ENCODE results near the gene KRTAP2-2.
A peak's percentile ranks its signal among the peaks of the same experiment; 100 is the strongest.
"Not testable (repeated sequence)": the region's sequence is repeated elsewhere in the genome, so short reads cannot be mapped to it uniquely, and the experiment has no call there.

Gene KRTAP2-2, protein sequence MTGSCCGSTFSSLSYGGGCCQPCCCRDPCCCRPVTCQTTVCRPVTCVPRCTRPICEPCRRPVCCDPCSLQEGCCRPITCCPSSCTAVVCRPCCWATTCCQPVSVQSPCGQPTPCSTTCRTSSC

GRCh38 chr17:41055130-41055529 lies at the start of gene KRTAP2-2:
KRTAP2-2 (minus strand) TSS chr17:41055230; CDS start chr17:41055211, 19 bp downstream.
- DNase-seq (ENCODE audit: extremely low spot score, insufficient read length, low read depth); FAIRE-seq: not testable (repeated sequence)

DNA sequence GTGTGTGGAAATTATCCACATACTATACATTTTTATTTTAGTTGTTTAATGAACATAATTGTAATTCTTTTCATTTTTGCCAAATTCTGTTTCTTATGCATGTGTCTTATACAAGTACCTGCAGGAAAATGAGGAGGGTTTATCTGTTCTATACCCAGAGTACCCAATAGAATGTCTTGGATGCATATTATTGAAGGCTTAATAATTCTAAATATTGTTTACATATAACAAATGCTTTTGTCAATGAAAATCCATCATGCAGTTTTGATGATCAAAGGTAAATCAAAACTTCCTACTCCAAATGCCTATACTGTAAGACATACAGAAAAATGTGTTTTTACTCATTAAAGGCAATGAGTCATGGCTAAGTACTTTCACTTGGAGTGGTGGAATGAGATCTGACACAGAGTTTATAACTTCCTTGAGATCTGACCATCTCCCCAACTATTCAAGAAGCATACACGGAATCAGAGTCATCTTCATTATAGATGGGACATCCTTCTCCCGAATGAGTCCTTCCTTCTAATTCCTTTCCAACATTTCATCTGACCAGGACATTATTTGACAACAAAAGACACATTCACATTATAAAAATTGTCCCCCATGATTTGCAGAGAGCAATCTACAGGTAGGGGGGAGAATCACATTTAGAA lies 49.5 kb upstream of the KRTAP2-2 start:
- DNase-seq (ENCODE audit: extremely low spot score, insufficient read length, low read depth), result not testable (repeated sequence)
- peak; percentile 12 for FAIRE-seq

- DNase-seq (ENCODE audit: extremely low spot score, insufficient read length, low read depth) (no peak), FAIRE-seq (no peak)
Observed at GRCh38 chr17:41103896-41104295, 48.9 kb upstream of the KRTAP2-2 start.

DNA sequence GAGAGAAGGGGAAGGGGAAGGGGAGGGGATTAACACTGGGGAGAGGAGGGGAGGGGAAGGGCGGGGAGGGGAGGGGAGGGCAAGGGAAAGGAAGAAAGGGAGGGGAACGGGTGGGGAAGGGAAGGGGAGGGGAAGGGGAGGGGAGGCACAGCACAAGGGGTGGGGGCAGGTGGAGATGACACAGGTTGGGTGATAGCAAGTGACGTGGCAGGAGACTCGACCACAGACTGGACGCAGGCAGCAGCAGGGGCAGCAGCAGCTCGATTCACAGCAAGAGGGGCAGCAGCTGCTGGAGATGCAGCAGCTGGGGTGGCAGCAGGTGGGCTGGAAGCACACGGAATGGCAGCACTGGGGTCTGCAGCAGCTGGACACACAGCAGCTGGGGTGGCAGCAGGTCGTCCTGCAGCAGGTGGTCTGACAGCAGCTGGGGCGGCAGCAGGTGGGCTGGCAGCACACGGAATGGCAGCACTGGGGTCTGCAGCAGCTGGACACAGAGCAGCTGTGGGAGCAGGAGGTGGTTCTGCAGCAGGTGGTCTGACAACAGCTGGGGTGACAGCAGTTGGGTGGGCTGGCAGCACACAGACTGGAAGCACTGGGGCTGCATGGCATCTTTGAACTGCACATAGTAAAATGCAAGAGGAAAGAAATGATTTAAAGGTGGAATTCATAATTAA lies 46.7 kb upstream of the KRTAP2-2 start, which contains the start of gene KRTAP4-16:
Gene KRTAP4-16, minus strand, starts transcription at position 624 of the 674 bp plus-strand sequence. Its CDS starts 0 bp downstream, at position 624.
- DNase-seq (ENCODE audit: extremely low spot score, insufficient read length, low read depth), result no peak

GRCh38 chr17:41099682-41100480 lies 44.9 kb upstream of the KRTAP2-2 start:
- not testable (repeated sequence) for DNase-seq (ENCODE audit: extremely low spot score, insufficient read length, low read depth); FAIRE-seq

More for the DNA sequence above, 46.7 kb upstream of the KRTAP2-2 start, which contains the start of gene KRTAP4-16:
- FAIRE-seq, result no peak

DNA sequence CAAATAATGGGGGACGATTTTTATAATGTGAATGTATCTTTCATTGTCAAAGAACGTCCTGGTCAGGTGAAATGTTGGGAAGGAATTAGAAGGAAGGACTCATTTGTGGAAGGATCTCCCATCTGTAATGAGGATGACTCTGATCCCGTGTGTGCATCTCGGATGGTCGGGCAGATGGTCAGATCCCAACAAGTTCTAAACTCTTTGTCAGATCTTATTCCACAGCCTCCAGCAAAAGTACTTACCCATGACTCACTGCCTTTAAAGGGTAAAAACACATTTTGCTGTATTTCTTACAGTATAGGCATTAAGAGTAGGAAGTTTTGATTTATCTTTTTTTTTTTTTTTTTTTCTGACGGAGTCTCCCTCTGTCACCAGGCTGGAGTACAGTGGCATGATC lies 43.5 kb upstream of the KRTAP2-2 start:
- no peak for FAIRE-seq
- DNase-seq (ENCODE audit: extremely low spot score, insufficient read length, low read depth), result no peak

DNA sequence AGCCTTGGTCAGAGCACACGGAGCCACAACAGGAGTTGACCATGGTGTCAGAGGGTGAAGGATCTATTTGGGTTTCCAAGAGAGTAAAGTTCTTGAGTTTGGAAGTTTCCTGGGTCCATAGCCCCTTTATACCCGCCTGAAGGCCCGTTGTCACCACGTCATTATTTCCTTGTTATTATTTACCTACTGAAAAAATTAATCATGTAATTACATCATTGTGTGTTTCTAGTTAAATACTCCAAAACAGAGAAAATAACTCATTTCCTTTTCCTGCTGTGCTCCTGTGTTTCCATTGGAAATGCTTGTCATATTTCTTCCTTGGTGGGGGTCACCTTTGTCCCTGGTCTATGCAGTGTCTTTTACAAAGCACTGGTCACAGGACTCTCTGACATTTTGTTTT lies 43.0 kb upstream of the KRTAP2-2 start, which contains the start of gene KRTAP4-8:
Gene KRTAP4-8, minus strand, starts transcription at position 101 of the 400 bp plus-strand sequence. Its CDS starts 58 bp downstream, at position 43.
- FAIRE-seq (no peak), DNase-seq (ENCODE audit: extremely low spot score, insufficient read length, low read depth) (no peak)

DNA sequence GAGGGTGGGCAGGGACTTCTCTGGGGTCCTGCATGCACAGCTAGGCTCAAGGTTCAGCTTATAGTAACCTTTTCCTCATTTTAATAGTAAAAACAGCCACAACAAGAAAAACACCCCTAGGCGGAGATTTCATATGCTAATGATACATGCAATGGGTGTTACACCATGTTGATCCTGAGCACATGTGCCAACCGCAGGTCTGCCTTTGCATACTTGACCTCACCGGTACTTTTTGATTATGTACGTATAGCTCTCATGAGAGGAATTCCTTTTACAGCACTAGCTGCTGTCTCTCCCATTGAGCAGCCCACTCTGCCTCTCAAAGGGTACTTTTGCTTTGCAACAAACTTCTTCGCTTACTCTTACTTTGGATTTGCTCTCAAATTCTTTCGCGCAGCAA lies 41.0 kb upstream of the KRTAP2-2 start:
- FAIRE-seq (no peak), DNase-seq (ENCODE audit: extremely low spot score, insufficient read length, low read depth) (no peak)

DNA sequence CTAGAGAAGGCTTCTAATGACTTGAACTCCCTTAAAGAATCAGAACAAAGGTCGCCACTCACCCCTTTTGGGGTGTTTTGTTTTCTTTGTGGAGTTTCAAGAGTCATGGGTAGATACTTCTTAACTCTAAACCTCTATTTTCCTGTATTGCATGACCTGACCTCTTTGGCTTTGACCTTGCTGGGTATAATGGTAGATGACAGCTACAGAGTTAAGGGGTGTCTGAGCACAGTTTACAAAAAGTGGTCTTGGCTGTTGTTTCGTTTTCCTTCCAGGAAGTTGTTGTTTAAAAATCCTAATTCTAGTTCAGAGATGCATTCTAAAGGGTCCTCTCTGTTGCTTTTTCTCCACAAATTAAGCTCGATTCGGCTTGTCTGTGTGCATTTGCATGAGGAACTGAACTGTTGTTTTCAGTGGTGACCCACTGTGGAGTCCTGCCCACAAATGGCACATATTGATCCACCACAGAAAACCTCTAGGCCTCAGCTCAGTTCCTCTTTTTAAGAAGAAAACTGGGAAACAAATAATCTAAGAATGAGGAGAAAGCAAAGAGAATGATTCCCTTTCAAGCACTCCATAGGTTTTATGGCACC lies 33.8 kb upstream of the KRTAP2-2 start:
- not testable (repeated sequence) for DNase-seq (ENCODE audit: extremely low spot score, insufficient read length, low read depth)
- FAIRE-seq, result peak; percentile 38

DNA sequence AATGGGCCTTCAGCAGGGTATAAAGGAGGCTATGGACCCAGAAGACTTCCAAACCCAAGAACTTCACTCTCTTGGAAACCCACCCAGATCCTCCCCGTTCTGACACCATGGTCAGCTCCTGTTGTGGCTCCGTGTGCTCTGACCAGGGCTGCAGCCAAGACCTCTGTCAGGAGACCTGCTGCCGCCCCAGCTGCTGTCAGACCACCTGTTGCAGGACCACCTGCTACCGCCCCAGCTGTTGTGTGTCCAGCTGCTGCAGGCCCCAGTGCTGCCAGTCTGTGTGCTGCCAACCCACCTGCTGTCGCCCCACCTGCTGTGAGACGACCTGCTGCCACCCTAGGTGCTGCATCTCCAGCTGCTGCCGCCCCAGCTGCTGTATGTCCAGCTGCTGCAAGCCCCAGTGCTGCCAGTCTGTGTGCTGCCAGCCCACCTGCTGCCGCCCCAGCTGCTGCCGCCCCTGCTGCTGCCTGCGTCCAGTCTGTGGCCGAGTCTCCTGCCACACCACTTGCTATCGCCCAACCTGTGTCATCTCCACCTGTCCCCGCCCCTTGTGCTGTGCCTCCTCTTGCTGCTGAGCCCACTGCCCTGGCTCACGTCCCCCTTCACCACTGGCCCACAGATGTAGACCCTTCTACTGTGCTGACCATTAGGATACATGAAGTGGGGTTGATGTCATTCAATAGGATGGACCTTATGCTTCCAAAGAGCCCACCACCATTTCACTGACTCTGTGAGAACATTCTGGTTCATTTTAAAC lies 29.2 kb upstream of the KRTAP2-2 start, which contains the start of gene KRTAP4-7:
Gene KRTAP4-7, plus strand, starts transcription at position 51 of the 757 bp plus-strand sequence. Its CDS starts 57 bp downstream, at position 108.
- DNase-seq (ENCODE audit: extremely low spot score, insufficient read length, low read depth); FAIRE-seq: not testable (repeated sequence)

- FAIRE-seq; DNase-seq (ENCODE audit: extremely low spot score, insufficient read length, low read depth): not testable (repeated sequence)
Observed at GRCh38 chr17:41083427-41083826, 28.4 kb upstream of the KRTAP2-2 start.

DNA sequence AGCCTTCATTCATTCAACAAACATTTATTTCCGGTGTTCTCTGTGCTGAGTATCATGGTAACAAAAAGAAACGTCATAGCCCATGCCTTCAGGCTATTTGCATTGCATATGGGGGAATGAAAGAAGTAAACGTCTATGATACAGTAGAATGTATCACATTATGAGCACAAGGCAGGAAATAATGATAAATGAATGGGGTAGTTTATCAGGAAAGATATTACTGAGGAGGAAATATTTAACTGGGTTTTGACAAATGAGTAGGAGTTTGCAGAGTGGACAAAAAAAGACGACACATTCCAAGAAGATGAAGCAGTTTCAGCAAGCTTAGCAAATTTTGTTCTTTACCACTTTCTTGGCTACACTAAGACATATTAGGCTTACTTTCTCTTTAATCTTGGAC lies 27.6 kb upstream of the KRTAP2-2 start:
- DNase-seq (ENCODE audit: extremely low spot score, insufficient read length, low read depth) (no peak), FAIRE-seq (no peak)

DNA sequence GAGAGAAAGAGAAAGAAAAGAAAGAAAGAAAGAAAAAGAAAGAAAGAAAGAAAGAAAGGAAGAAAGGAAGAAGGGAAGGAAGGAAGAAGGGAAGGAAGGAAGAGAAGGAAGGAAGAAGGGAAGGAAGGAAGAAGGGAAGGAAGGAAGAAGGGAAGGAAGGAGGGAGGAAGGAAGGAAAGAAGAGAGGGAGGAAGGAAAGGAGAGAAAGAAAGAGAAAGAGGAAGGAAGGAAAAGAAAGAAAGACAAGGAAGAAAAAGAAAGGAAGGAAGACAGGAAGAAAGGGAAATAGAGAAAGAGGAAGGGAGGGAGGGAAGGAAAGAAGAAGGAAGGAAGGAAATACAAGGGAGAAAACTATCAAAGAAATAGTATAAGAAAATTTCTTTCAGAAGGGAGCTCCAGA lies 21.8 kb upstream of the KRTAP2-2 start:
- FAIRE-seq, result no peak

DNA sequence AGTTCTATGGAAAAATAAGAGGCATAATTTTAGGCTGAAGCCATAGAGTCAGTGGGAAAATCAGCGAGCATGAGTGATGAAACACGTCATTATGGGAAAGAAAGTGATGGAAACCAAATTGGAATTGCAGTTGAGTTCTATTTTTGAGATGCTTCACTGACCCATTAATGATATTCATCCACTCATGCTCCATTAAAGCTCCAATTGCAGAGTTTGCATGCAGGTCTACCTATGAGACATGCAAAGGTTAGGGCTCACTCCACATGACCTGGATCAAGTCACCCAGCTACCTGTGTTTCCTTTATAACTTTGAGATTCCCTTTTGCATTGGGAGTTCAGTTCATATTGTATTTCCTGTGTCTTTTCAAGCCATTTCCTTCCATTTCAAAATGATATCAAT lies 18.6 kb upstream of the KRTAP2-2 start:
- no peak for FAIRE-seq
- DNase-seq (ENCODE audit: extremely low spot score, insufficient read length, low read depth), result no peak

More for the DNA sequence above, 21.8 kb upstream of the KRTAP2-2 start:
- no peak for DNase-seq (ENCODE audit: extremely low spot score, insufficient read length, low read depth)

GRCh38 chr17:41071606-41072360 lies 16.8 kb upstream of the KRTAP2-2 start:
- DNase-seq (ENCODE audit: extremely low spot score, insufficient read length, low read depth), result no peak
- FAIRE-seq, result no peak

DNA sequence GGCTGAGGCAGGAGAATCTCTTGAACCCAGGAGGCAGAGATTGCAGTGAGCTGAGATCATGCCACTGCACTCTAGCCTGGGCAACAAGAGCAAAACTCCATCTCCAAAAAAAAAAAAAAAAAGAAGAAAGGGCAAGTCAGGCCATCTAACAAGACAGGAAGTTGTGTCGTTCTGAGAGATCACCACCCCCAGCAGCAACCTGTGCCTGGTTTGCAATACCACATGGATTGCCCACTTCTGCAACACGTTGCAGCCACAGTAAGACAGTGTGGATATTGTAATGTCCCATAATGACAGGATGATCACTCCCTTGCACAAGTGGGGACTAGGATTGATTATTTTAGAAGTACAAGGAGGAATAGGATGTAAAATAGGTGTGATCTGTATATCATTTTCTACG lies 14.0 kb upstream of the KRTAP2-2 start:
- FAIRE-seq (no peak), DNase-seq (ENCODE audit: extremely low spot score, insufficient read length, low read depth) (no peak)

- FAIRE-seq (no peak), DNase-seq (ENCODE audit: extremely low spot score, insufficient read length, low read depth) (no peak)
Observed at GRCh38 chr17:41067281-41067680, 12.3 kb upstream of the KRTAP2-2 start.
